HG03565 (cell line): ENCODE results near the gene MGAT5.

Experiments used
- ATAC-seq: cut with Tn5 transposase; IDR thresholded peaks from one replicate; pipeline ENCODE4 v1.9.1; 2021; ENCODE audit warnings: mild to moderate bottlenecking, moderate library complexity; ENCODE audit not compliant: unreplicated experiment

The MGAT5 gene

GRCh38 chr2:134231301-134231964 lies 22.4 kb upstream of the MGAT5 start:
- ATAC-seq = no peak

GRCh38 chr2:134231965-134232340 lies 21.9 kb upstream of the MGAT5 start:
- ATAC-seq = no peak

DNA sequence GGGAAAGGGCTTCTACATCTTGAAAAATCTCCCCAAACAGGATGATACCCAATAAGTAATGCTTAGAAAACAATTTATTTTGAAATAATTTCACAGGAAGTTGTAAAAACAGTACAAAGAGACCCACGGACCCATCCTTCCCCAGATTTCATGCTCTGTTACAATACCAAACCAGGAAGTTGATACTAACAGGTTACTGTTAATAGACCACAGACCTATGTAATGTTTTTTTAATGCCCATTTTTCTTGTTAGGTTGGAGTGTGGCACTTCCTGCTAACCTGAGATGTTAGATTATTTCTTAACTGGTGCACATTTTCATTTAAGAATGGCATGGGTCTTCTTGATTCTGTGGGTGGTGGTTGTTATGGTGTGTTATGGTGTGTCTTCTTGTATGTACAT lies 21.4 kb upstream of the MGAT5 start:
- ATAC-seq = no peak

GRCh38 chr2:134232868-134233727 lies 20.8 kb upstream of the MGAT5 start:
- peak; percentile 32 for ATAC-seq

DNA sequence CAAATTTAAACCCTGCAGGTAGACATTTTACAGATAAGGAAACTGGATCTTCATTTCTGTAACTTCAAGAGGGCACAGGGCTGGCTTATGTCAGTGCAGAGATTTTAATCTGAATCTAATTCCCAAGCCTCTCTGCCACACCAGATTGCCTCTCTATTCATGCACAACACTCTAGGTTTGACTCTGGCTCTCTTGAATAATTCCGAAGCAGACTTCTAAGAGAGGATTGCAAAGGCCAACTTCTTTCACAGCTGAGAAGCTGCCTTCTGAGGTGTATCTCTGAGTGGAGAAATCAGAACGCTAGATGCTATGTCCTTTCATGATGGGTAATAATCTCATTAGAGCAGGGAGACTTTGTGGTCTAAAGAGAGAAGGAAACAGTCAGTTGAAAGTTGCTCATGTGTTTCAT lies 20.1 kb upstream of the MGAT5 start:
- peak; percentile 53 for ATAC-seq

- ATAC-seq = no peak
These were observed 19.3 kb upstream of the MGAT5 start for GRCh38 chr2:134234535-134234934.

GRCh38 chr2:134235510-134236144 lies 18.2 kb upstream of the MGAT5 start:
- no peak for ATAC-seq

- no peak for ATAC-seq
These were observed 15.5 kb upstream of the MGAT5 start for GRCh38 chr2:134238371-134238770.

DNA sequence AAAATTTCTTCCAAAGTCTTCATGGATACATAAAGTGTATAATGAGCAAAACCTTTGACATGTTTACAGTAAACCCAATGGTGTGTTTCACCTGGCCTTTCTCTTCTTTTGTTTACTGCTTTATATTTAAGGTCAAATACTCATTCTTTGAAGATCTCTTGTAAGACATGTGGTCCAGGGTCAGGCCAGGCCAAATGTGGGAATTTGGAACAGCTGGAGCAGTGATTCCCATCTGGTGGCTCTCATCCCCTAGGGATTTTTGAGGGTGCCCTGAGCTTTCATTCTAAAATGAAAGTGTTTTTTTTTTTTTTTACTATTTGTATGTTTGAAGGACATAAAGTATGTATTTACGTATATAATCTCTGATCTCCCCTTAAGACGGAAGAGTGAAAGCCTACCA lies 13.8 kb upstream of the MGAT5 start:
- no peak for ATAC-seq

- ATAC-seq = no peak
These were observed 12.0 kb upstream of the MGAT5 start for GRCh38 chr2:134241911-134242310.

GRCh38 chr2:134243244-134243643 lies 10.6 kb upstream of the MGAT5 start:
- no peak for ATAC-seq

- ATAC-seq = no peak
These were observed 9.8 kb upstream of the MGAT5 start for GRCh38 chr2:134244086-134244485.

DNA sequence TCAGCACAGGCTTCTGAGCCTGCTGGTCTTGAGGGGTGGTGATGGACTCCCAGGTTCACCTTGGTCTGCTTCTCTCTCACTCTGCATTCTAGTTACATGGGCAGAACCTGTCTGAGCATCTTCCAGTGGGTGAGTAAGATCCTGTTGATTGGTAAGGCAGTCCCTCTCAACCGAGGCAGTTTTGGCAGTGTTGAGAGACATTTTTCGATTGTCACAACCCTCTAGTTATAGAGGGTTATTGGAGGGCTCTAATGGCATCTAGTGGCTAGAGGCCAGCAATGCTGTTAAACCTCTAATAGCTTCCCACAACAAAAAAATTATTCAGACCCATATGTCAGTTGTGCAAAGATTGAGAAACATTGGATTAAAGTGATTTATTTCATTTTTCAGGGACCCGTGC lies 9.3 kb upstream of the MGAT5 start:
- ATAC-seq = no peak

GRCh38 chr2:134245340-134245984 lies 8.4 kb upstream of the MGAT5 start:
- no peak for ATAC-seq

GRCh38 chr2:134246154-134246874 lies 7.6 kb upstream of the MGAT5 start:
- no peak for ATAC-seq

DNA sequence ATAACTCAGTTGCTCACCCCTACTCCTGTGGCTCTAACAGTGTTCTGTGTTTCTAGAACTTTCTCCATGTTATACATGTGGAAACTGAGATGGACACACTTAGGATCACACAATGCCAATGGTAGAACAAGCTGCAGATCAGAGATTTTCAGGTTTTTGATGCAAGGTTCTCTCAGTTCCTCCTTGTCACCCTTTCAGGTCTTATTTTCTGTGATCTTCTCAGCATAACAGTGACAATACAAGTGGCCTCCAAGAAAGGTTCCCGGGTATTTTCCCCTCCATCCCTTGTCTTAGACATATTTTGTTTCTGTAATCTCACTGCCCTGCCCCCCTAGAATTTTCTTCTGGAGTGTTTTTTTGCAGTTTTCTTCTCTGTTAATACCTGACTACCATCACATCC lies 6.2 kb upstream of the MGAT5 start:
- ATAC-seq = peak; percentile 52

GRCh38 chr2:134248913-134249312 lies 5.0 kb upstream of the MGAT5 start:
- ATAC-seq = no peak

DNA sequence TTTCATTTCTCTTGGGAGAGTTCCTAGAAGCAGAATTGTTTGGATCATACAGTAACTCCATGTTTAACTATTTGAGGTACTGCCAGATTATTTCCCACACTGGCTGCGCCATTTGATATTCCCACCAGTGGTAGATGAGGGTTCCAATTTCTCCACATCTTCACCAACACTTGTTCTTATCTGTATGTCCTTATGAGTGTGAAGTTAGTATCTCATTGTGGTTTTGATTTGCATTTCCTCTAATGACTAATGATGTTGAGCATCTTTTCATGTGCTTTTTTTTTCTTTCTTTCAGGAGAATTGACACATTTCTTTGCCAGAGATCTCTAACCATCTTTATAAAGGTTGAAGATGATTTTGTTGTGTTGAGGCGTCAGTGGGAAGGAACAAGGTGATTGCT lies 4.1 kb upstream of the MGAT5 start:
- no peak for ATAC-seq

DNA sequence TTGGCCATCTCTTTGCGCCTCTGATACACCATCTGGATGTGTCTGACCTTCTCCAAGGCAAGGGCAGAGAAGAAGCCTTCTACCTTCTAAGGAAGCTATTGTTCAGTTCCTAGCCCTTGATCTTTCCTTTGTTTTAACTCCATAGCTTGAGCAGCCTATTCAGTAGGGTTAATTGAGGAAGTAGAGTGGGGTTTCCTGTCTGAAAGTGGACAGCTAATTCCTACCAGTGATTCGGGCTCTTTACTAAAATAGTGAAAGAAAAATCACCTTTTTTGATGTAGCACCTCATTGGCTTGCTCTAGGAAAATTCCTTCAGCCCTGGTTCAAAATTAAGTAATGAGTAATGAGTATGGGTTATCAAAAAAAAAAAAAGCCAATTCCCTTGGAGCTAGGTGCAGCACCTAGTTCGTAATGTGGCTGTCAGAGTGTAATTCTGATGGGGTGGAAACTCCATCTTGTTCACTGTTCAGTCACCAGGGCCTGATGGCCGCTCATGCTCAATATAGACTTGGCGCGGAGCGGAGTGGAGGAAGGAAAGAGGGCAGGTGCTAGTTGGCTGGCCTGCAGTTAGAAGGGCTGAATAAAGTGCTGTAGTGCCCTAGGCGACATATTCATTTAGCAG lies 2.9 kb upstream of the MGAT5 start:
- ATAC-seq = no peak

DNA sequence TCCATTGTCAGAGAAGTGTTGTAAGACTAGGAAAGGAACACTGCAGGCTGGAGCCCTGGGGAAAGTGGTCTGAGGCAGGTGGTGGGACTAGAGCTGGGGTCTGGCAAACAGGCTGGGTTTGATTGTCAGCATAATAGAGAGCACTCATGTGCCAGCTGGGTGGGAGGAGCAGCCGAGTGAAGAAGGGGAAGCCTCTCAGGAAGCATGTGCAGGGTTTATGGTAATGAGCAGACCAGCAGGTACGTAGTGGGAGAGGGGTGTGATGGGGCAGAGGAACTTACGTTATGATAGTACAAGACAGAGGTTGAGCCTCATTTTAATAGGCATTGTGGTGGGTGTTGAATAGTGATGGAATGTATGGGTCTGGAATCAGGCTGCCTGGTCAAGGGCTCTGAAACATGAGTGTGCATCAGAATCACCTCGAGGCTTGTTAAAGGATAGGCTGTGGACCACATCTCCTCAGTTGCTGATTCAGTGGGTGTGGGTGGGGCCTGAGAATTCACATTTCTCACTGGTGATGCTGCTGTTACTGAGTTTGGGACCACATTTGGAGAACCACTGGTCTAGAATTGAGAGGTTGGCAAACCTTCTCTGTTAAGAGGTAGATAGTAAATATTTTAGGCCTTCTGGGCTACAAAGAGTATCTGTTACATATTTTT lies 1.7 kb upstream of the MGAT5 start:
- no peak for ATAC-seq
